Erythroblast (primary cell): ENCODE results near the gene C6orf118.

Experiments used
- GATA1 ChIP-seq: IDR thresholded peaks from 2 replicates; pipeline ENCODE4 v1.6.1; 2011; ENCODE audit warnings: low read depth, mild to moderate bottlenecking, control low read depth, low read length, moderate library complexity
- POLR2A ChIP-seq: IDR thresholded peaks from 2 replicates; pipeline ENCODE4 v1.6.1; 2011; ENCODE audit warnings: mild to moderate bottlenecking, low read length

GRCh38 chr6:165317723-165318122 lies 8.3 kb upstream of the C6orf118 start:
- no peak for TF ChIP-seq POLR2A
- no peak for TF ChIP-seq GATA1
